ENCODE results near the gene SYNJ2. TPM values are rescaled to one million over a fixed set of nuclear protein-coding genes. Genes with fewer than 3 reads are reported as not detected.

The SYNJ2 gene
- total RNA-seq, 1 experiment from 2014 or later = 10.3 TPM

DNA sequence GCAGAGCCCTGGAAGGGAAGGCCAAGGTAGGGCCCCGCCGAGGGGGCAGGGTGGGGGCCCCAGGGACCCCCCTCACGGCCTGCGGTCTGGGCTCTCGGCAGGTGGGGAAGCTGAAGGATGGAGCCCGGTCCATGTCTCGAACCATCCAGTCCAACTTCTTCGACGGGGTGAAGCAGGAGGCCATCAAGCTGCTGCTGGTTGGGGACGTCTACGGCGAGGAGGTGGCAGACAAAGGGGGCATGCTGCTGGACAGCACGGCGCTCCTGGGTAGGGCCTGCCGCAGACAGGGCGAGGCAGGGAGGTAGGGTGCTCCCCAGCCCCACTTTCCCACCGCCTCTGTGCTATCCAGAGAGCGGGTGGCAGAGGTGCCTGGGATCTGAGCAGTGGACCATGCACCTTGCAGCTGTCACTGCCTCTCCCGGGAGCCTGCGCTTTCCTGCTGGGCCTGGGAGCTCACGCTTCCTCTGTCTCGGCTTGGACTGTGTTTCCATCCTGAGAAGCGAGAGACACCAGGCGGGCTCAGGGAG lies 83.1 kb downstream of the SYNJ2 start:
- peaks cover 13% of the 10 kb centered on the region for H3K36me3 Mint-ChIP-seq (ENCODE audit: insufficient read depth, unreplicated experiment)
- intact Hi-C loops (cut with micrococcal nuclease) = no loop called here
- H3K27me3 Mint-ChIP-seq (ENCODE audit: insufficient read depth, unreplicated experiment) = no peaks in the 10 kb centered on the region
- H3K4me3 Mint-ChIP-seq (ENCODE audit: unreplicated experiment) = no peak overlapping the region
- peaks cover 19% of the 10 kb centered on the region for H3K4me1 Mint-ChIP-seq (ENCODE audit: insufficient read depth, unreplicated experiment)
- no TSS peak for BruUV-seq (replicated peaks)
- no peak for DNase-seq (ENCODE audit: unreplicated experiment)
- TF ChIP-seq, protein P1, sequence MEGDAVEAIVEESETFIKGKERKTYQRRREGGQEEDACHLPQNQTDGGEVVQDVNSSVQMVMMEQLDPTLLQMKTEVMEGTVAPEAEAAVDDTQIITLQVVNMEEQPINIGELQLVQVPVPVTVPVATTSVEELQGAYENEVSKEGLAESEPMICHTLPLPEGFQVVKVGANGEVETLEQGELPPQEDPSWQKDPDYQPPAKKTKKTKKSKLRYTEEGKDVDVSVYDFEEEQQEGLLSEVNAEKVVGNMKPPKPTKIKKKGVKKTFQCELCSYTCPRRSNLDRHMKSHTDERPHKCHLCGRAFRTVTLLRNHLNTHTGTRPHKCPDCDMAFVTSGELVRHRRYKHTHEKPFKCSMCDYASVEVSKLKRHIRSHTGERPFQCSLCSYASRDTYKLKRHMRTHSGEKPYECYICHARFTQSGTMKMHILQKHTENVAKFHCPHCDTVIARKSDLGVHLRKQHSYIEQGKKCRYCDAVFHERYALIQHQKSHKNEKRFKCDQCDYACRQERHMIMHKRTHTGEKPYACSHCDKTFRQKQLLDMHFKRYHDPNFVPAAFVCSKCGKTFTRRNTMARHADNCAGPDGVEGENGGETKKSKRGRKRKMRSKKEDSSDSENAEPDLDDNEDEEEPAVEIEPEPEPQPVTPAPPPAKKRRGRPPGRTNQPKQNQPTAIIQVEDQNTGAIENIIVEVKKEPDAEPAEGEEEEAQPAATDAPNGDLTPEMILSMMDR (IDR thresholded peaks at IDR 0.05; ENCODE audit: unreplicated experiment) = no peak
- ChIA-PET POLR2A (no interaction called here), CTCF (no interaction called here)
- H3K9me3 Mint-ChIP-seq (ENCODE audit: unreplicated experiment) = no peaks in the 10 kb centered on the region
- H3K27ac Mint-ChIP-seq (ENCODE audit: low read depth, unreplicated experiment) = no peak overlapping the region

DNA sequence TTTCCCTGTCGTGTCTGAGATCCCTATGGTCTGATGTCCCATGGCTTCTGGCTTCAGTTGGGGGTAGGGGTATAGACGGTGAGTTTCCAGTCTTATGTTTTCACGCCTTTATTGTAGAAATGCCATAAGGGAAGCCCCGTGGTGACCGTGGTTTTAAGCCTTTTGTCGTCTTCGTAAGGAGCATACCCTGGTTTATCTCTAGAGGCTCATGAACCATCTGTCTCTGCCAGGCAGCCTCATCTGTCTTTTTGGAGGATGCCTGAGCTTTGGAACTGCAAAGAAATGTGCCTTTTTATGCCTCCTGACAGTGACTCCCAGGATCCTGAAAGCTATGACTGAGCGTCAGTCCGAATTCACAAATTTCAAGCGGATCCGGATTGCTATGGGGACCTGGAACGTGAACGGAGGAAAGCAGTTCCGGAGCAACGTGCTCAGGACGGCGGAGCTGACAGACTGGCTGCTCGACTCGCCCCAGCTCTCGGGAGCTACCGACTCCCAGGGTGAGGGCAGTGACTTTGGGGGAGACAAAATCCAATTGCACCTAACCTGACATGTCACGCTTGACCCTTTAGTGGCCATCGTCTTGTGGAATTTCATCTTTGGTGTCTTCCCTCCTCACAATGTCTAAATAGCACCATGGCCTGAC lies 84.6 kb downstream of the SYNJ2 start:
- Mint-ChIP-seq H3K36me3 (ENCODE audit: insufficient read depth, unreplicated experiment) (peaks cover 23% of the 10 kb centered on the region), H3K27ac (ENCODE audit: low read depth, unreplicated experiment) (peak overlapping the region; percentile 23), H3K27me3 (ENCODE audit: insufficient read depth, unreplicated experiment) (no peaks in the 10 kb centered on the region), H3K4me1 (ENCODE audit: insufficient read depth, unreplicated experiment) (peaks cover 14% of the 10 kb centered on the region), H3K9me3 (ENCODE audit: unreplicated experiment) (no peaks in the 10 kb centered on the region), H3K4me3 (ENCODE audit: unreplicated experiment) (no peak overlapping the region)
- ChIA-PET POLR2A (interaction anchor here (0.5 kb wide), 1 partner anchor 58 kb away, joined by 3 read pairs; no protein-coding TSS in a partner anchor), CTCF (interaction anchor here (0.6 to 1.2 kb wide), 2 partner anchors 17 to 93 kb away, joined by 3 to 6 read pairs; no protein-coding TSS in a partner anchor)
- TF ChIP-seq, protein P1 (IDR thresholded peaks at IDR 0.05; ENCODE audit: unreplicated experiment) = no peak
- DNase-seq (ENCODE audit: unreplicated experiment) = no peak
- BruUV-seq (replicated peaks) = no TSS peak
- intact Hi-C loops (cut with micrococcal nuclease) = no loop called here

DNA sequence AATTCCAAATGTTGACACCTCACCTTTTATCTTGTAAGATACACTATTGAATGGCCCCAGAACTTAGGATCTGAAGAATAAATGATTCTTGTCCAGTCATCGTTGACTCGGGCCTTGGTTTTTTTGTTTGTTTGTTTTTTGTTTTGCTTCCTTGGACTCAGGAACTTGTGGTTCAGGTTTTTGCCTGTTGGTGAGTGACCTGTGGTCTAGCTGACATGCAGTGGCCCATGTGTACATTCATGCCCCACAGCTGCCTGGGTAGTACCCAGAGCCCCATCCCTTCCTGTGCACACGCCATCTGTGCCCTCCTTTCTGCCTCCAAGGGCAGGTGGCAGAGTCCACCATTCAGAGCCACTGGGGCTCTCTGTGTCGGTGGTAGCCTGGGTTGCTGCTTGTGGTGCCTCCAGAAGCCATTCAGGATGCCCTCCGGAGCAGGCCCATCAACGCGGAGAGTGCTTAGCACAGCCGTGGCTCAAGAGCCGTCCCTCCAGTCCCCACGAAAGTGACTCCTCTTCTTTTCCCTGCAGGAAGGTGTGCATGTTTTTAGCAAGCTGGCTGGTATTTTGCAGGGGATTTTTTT lies 85.9 kb downstream of the SYNJ2 start:
- ChIA-PET POLR2A (interaction anchor here (2.6 kb wide), 1 partner anchor 10 kb away, joined by 11 read pairs; no protein-coding TSS in a partner anchor), CTCF (interaction anchor here (0.6 to 1.4 kb wide), 3 partner anchors 15 to 1130 kb away, joined by 3 to 6 read pairs (median 3); no protein-coding TSS in a partner anchor)
- Mint-ChIP-seq H3K4me1 (ENCODE audit: insufficient read depth, unreplicated experiment) (peaks cover 20% of the 10 kb centered on the region), H3K27me3 (ENCODE audit: insufficient read depth, unreplicated experiment) (no peaks in the 10 kb centered on the region), H3K36me3 (ENCODE audit: insufficient read depth, unreplicated experiment) (peaks cover 26% of the 10 kb centered on the region), H3K27ac (ENCODE audit: low read depth, unreplicated experiment) (no peak overlapping the region), H3K9me3 (ENCODE audit: unreplicated experiment) (no peaks in the 10 kb centered on the region), H3K4me3 (ENCODE audit: unreplicated experiment) (no peak overlapping the region)
- intact Hi-C loops (cut with micrococcal nuclease) = no loop called here
- TF ChIP-seq, protein P1 (IDR thresholded peaks at IDR 0.05; ENCODE audit: unreplicated experiment) = no peak
- BruUV-seq (replicated peaks) = no TSS peak
- DNase-seq (ENCODE audit: unreplicated experiment) = no peak

DNA sequence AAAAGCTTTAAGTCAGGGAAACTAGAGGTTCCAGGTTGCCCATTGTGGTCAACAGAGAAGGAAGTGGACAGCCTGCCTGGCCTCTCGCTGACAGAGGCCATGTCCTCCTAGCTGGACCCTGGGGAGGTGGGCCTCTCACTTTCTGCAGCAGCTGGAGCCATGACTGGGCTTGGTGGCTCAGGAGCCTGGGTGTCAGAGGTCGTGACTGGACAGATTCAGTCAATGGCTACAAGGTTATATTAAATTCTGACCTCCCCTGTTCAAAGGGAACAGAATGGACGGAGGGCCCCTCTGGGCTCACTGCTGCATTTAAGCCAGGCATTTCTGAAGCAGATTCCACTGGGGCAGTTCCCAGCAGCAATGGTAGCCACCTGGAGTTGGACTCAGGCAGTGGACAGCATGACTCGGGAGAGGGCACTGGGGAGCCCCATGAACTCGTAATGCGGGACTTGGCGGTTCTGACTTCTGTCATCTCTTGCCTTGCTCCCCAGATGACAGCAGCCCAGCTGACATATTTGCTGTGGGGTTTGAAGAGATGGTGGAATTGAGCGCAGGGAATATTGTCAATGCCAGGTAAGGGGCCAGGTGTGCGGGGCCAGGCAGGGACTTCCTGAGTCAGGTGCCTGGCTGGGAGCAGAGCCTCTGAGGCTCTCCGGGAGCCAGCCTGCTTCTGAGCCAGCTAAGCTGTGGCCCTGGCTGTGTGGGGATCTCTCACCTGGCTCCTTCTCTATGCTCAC lies 86.7 kb downstream of the SYNJ2 start:
- BruUV-seq (replicated peaks) = no TSS peak
- peaks cover 20% of the 10 kb centered on the region for H3K4me1 Mint-ChIP-seq (ENCODE audit: insufficient read depth, unreplicated experiment)
- no peak for DNase-seq (ENCODE audit: unreplicated experiment)
- no peaks in the 10 kb centered on the region for H3K27me3 Mint-ChIP-seq (ENCODE audit: insufficient read depth, unreplicated experiment)
- intact Hi-C loops (cut with micrococcal nuclease) = no loop called here
- POLR2A ChIA-PET = interaction anchor here (1.0 to 2.6 kb wide), 4 partner anchors 11 to 85 kb away, joined by 3 to 11 read pairs (median 8); no protein-coding TSS in a partner anchor
- TF ChIP-seq, protein P1 (IDR thresholded peaks at IDR 0.05; ENCODE audit: unreplicated experiment) = no peak
- CTCF ChIA-PET = interaction anchor here (0.6 to 1.4 kb wide), 4 partner anchors 16 to 1131 kb away, joined by 3 read pairs; no protein-coding TSS in a partner anchor
- peaks cover 26% of the 10 kb centered on the region for H3K36me3 Mint-ChIP-seq (ENCODE audit: insufficient read depth, unreplicated experiment)
- no peaks in the 10 kb centered on the region for H3K9me3 Mint-ChIP-seq (ENCODE audit: unreplicated experiment)
- H3K27ac Mint-ChIP-seq (ENCODE audit: low read depth, unreplicated experiment) = peak overlapping the region; percentile 83
- peak overlapping the region; percentile 42 for H3K4me3 Mint-ChIP-seq (ENCODE audit: unreplicated experiment)

All from MCF 10A (cell line).